ENCODE results near the gene RAB15.

RAB15 gene

DNA sequence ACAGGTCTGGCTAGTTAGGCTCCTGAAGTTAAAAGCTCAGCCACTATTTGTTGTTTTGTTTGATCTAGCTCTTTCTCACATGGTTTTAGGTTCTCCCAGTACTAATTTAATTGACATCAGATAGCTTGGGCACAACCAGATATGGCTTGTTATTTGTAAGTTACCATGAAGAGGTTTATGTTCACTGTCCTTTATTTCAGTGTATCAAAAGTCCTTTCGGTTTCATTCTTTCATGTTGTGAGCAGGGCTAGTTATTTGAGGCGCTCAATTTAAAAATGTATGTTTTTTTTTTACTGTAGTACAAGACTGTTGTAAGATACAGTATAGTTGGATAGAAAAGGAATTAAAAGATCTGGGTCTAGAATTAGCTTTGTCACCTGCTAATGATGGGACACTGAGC lies 36.6 kb downstream of the RAB15 start:
- no peak for DNase-seq (ENCODE audit: low read depth)
- TF ChIP-seq, protein P1, sequence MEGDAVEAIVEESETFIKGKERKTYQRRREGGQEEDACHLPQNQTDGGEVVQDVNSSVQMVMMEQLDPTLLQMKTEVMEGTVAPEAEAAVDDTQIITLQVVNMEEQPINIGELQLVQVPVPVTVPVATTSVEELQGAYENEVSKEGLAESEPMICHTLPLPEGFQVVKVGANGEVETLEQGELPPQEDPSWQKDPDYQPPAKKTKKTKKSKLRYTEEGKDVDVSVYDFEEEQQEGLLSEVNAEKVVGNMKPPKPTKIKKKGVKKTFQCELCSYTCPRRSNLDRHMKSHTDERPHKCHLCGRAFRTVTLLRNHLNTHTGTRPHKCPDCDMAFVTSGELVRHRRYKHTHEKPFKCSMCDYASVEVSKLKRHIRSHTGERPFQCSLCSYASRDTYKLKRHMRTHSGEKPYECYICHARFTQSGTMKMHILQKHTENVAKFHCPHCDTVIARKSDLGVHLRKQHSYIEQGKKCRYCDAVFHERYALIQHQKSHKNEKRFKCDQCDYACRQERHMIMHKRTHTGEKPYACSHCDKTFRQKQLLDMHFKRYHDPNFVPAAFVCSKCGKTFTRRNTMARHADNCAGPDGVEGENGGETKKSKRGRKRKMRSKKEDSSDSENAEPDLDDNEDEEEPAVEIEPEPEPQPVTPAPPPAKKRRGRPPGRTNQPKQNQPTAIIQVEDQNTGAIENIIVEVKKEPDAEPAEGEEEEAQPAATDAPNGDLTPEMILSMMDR (IDR thresholded peaks at IDR 0.05; ENCODE audit: low read length, missing control alignments): no peak
- no peak overlapping the region for H3K4me3 ChIP-seq (replicated peaks; ENCODE audit: low read depth, low read length)

DNA sequence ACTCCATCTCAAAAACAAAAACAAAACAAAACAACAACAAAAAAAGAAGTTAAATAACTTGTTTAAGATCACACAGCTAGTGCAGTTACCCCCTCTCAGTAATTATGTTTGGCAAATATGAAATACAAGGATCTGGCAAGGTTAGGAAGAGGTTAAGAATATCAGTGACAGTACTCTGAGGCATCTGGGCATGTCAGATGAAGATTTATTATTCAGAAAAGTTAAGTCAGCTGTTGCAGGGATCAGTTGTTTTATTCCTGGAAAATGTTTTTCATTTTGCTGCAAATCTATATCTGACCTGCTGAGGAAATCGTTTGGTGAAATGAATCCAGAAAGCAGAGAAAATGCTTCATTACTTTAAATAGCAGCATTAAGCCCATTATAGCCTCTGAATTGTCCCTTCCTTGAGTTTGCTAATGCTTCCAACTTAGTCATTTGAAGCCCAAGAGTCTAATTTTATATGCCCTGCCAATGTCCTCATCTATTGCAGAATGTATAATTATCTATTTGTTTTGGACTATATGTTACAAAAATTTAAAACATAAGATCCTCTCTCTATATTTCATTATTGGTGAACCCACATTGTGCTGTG lies 37.7 kb downstream of the RAB15 start:
- TF ChIP-seq, protein P1 (IDR thresholded peaks at IDR 0.05; ENCODE audit: low read length, missing control alignments): no peak
- DNase-seq (ENCODE audit: low read depth): no peak
- H3K4me3 ChIP-seq (replicated peaks; ENCODE audit: low read depth, low read length): no peak overlapping the region

DNA sequence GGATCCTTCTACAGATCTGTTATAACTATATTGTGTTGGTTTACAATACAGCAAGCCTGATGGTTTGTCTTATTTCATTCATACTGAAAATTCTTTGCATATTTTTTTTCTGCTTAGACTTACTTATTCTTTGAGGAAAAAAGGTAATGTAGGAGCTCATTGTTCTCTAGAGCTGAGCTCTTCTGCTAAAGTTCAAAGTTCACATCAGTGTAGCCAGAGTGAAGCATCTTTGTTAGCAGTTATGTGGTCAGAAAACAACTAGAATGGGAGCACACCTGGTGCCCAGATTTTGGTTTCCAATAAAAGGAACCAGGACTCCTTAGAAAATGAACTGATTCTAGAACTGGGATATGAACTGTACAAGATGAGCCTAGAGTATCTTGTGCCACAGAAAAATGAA lies 39.9 kb downstream of the RAB15 start:
- H3K4me3 ChIP-seq (replicated peaks; ENCODE audit: low read depth, low read length): no peak overlapping the region
- DNase-seq (ENCODE audit: low read depth): no peak
- TF ChIP-seq, protein P1 (IDR thresholded peaks at IDR 0.05; ENCODE audit: low read length, missing control alignments): no peak

DNA sequence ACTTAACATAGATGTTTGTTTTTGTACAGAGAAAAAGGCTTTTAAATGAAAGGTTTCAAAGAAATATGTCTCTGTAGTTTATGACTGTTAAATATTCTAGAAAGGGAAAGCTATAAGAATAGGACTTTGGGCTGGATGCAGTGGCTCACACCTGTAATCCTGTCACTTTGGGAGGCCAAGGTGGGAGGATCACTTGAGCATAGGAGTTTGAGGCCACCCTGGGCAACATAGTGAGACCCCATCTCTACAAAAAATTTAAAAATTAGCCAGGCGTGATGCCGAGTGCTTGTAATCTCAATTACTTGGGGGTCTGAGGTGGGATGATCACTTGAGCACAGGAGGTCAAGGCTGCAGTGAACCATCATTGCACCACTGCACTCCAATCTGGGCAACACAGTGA lies 41.0 kb downstream of the RAB15 start:
- no peak for DNase-seq (ENCODE audit: low read depth)
- no peak overlapping the region for H3K4me3 ChIP-seq (replicated peaks; ENCODE audit: low read depth, low read length)
- TF ChIP-seq, protein P1 (IDR thresholded peaks at IDR 0.05; ENCODE audit: low read length, missing control alignments): no peak

DNA sequence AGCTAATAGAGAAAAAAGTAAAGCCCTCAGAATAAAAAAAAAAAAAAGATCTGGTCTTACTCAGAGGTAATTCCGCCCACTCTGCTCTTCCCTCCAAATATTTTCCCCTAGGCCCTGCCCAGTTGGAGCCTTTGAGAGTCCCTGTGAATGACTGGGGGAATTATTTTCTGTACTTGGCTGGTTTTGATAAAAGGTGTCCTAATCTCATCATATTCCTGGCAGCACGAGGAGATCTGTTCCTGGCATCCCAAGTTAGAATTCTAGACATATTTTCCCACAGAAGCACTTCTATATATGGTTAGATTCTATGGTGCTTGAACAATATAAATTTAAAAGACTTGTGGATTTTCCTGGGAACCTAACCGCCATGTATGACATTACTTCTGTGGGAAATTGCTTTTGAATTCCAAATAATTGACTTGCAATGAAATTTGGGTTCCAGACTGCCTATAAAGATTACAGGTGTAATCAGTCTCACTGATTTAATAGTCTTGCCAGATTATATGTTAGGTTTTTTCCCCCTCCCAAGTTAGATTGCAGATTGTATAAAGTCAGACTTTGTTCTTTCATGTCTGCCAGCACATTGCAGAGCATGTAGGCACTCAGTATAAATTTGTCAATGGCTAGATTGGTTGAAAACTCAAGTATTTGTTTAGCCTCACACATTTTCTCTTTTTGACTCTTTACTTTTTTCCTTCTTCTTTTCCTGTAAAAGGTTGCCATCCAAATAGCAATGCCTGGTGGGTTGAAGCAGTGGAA lies 41.9 kb downstream of the RAB15 start:
- H3K4me3 ChIP-seq (replicated peaks; ENCODE audit: low read depth, low read length): no peak overlapping the region
- peak; percentile 53 for DNase-seq (ENCODE audit: low read depth)
- TF ChIP-seq, protein P1 (IDR thresholded peaks at IDR 0.05; ENCODE audit: low read length, missing control alignments): no peak

DNA sequence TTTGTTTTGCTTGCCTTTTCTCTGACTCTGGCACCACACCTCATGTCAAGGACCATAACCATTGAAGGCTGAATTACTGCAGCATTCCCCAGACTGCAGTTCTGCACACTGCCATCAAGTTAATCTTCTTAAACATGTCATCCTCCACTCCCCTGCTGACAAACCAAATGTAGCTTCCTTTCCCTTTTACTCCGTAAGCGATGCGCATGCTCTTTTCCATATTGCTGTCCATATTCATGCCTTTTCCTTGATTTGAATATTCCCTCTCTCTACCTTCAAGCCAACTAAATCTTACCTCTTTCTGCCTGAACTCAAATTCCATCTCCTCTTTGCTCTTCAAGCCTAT lies 43.1 kb downstream of the RAB15 start:
- DNase-seq (ENCODE audit: low read depth): no peak
- no peak overlapping the region for H3K4me3 ChIP-seq (replicated peaks; ENCODE audit: low read depth, low read length)

More for the DNA sequence above, 43.1 kb downstream of the RAB15 start:
- TF ChIP-seq, protein P1 (IDR thresholded peaks at IDR 0.05; ENCODE audit: low read length, missing control alignments): no peak

All from fibroblast of pulmonary artery (primary cell).